ENCODE measurements around the gene ATP9A. TPM values are rescaled to one million over a fixed set of nuclear protein-coding genes. Genes with fewer than 3 reads are reported as not detected.

The ATP9A gene
- polyA plus RNA-seq, 1 donor (not counting 4 experiments of a cell fraction or from before 2014, with no cell fraction given), result 5.8 TPM

GRCh38 chr20:51607170-51607569 lies 161.0 kb downstream of the ATP9A start:
- no peaks in the 10 kb centered on the region for H3K27me3 ChIP-seq (ENCODE audit: control insufficient read depth, extremely low read depth, insufficient read depth, low read length)
- no peak overlapping the region for H3K4me2 ChIP-seq (ENCODE audit: control insufficient read depth, extremely low read depth, insufficient read depth, low read depth, low read length)
- no peaks in the 10 kb centered on the region for H3K79me2 ChIP-seq (ENCODE audit: control insufficient read depth, insufficient read depth, low read length)
- H3K4me1 ChIP-seq (ENCODE audit: control insufficient read depth, extremely low read depth, insufficient read depth, low read length), result no peaks in the 10 kb centered on the region
- no peaks in the 10 kb centered on the region for H3K9me1 ChIP-seq (ENCODE audit: control insufficient read depth, extremely low read depth, insufficient read depth, low read length)
- H2AFZ ChIP-seq (ENCODE audit: control insufficient read depth, low read length), result no peak overlapping the region
- H3K27ac ChIP-seq (ENCODE audit: control insufficient read depth, insufficient read depth, low read length), result no peak overlapping the region
- TF ChIP-seq EZH2 (IDR thresholded peaks at IDR 0.05; ENCODE audit: low read length), result no peak
- no peak for TF ChIP-seq CTCF (optimal IDR thresholded peaks at IDR 0.05 in 1 of 3, IDR thresholded peaks at IDR 0.05 in 1 of 3, conservative IDR thresholded peaks at IDR 0.05 in 1 of 3; ENCODE audit: extremely low read depth in 1 of 3, insufficient read depth in 2 of 3, low read length in 3 of 3)
- dilution Hi-C loops (cut with MboI; ENCODE audit: extremely low pct_ligation_motif_present, low sequenced_read_pairs), result no loop called here
- H3K4me3 ChIP-seq (ENCODE audit: control insufficient read depth in 2 of 3, extremely low read depth in 1 of 3, insufficient read depth in 2 of 3, low read depth in 1 of 3, low read length in 3 of 3), result no peak overlapping the region
- H3K36me3 ChIP-seq (ENCODE audit: control insufficient read depth in 2 of 2, extremely low read depth in 1 of 2, insufficient read depth in 2 of 2, low read length in 2 of 2), result no peaks in the 10 kb centered on the region
- H4K20me1 ChIP-seq (ENCODE audit: control insufficient read depth, extremely low read depth, insufficient read depth, low read length), result no peaks in the 10 kb centered on the region
- FAIRE-seq (no peak), DNase-seq (ENCODE audit: low read depth, low spot score) (no peak)
- no peaks in the 10 kb centered on the region for H3K9me3 ChIP-seq (ENCODE audit: control insufficient read depth, low read depth, low read length)
- H3K9ac ChIP-seq (ENCODE audit: control insufficient read depth, extremely low read depth, insufficient read depth, low read length), result no peak overlapping the region

GRCh38 chr20:51604851-51605250 lies 163.3 kb downstream of the ATP9A start:
- Histone ChIP-seq H3K27ac (ENCODE audit: control insufficient read depth, insufficient read depth, low read length) (no peak overlapping the region), H3K27me3 (ENCODE audit: control insufficient read depth, extremely low read depth, insufficient read depth, low read length) (no peaks in the 10 kb centered on the region), H3K4me1 (ENCODE audit: control insufficient read depth, extremely low read depth, insufficient read depth, low read length) (no peaks in the 10 kb centered on the region), H4K20me1 (ENCODE audit: control insufficient read depth, extremely low read depth, insufficient read depth, low read length) (no peaks in the 10 kb centered on the region), H3K9me1 (ENCODE audit: control insufficient read depth, extremely low read depth, insufficient read depth, low read length) (no peaks in the 10 kb centered on the region), H3K9ac (ENCODE audit: control insufficient read depth, extremely low read depth, insufficient read depth, low read length) (no peak overlapping the region), H3K9me3 (ENCODE audit: control insufficient read depth, low read depth, low read length) (no peaks in the 10 kb centered on the region), H2AFZ (ENCODE audit: control insufficient read depth, low read length) (no peak overlapping the region), H3K4me3 (ENCODE audit: control insufficient read depth in 2 of 3, extremely low read depth in 1 of 3, insufficient read depth in 2 of 3, low read depth in 1 of 3, low read length in 3 of 3) (no peak overlapping the region), H3K4me2 (ENCODE audit: control insufficient read depth, extremely low read depth, insufficient read depth, low read depth, low read length) (no peak overlapping the region), H3K36me3 (ENCODE audit: control insufficient read depth in 2 of 2, extremely low read depth in 1 of 2, insufficient read depth in 2 of 2, low read length in 2 of 2) (no peaks in the 10 kb centered on the region), H3K79me2 (ENCODE audit: control insufficient read depth, insufficient read depth, low read length) (no peaks in the 10 kb centered on the region)
- TF ChIP-seq CTCF (optimal IDR thresholded peaks at IDR 0.05 in 1 of 3, IDR thresholded peaks at IDR 0.05 in 1 of 3, conservative IDR thresholded peaks at IDR 0.05 in 1 of 3; ENCODE audit: extremely low read depth in 1 of 3, insufficient read depth in 2 of 3, low read length in 3 of 3), result no peak
- TF ChIP-seq EZH2 (IDR thresholded peaks at IDR 0.05; ENCODE audit: low read length), result no peak
- DNase-seq (ENCODE audit: low read depth, low spot score) (no peak), FAIRE-seq (no peak)
- dilution Hi-C loops (cut with MboI; ENCODE audit: extremely low pct_ligation_motif_present, low sequenced_read_pairs), result no loop called here
